Measurements from ENCODE around the gene GPC2. TPM values are rescaled to one million over a fixed set of nuclear protein-coding genes. Genes with fewer than 3 reads are reported as not detected.
"Not testable (repeated sequence)": the region's sequence is repeated elsewhere in the genome, so short reads cannot be mapped to it uniquely, and the experiment has no call there.

GPC2 gene
- total RNA-seq, 2 experiments from 2014 or later: 2.3 to 2.8 TPM

GRCh38 chr7:100211342-100211780 lies 34.2 kb upstream of the GPC2 start:
- CTCF ChIA-PET: interaction anchor here (1.0 to 3.9 kb wide), 4 partner anchors 21 to 79 kb away, joined by 3 to 16 read pairs (median 5); no protein-coding TSS in a partner anchor
- POLR2A ChIA-PET: interaction anchor here (0.6 to 1.2 kb wide), 3 partner anchors 9 to 289 kb away, joined by 3 to 4 read pairs (median 4); partner anchors contain the start of gene PVRIG

- CTCF ChIA-PET: interaction anchor here (1.0 to 3.9 kb wide), 5 partner anchors 21 to 78 kb away, joined by 3 to 16 read pairs (median 4); no protein-coding TSS in a partner anchor
- POLR2A ChIA-PET: interaction anchor here (0.6 to 1.2 kb wide), 3 partner anchors 9 to 288 kb away, joined by 3 to 4 read pairs (median 4); partner anchors contain the start of gene PVRIG
Measured at GRCh38 chr7:100210805-100211204, 33.6 kb upstream of the GPC2 start.

- POLR2A ChIA-PET: interaction anchor here (0.5 to 1.2 kb wide), 2 partner anchors 12 to 139 kb away, joined by 3 read pairs; no protein-coding TSS in a partner anchor
- CTCF ChIA-PET: interaction anchor here (1.1 to 3.9 kb wide), 5 partner anchors 10 to 43 kb away, joined by 3 to 23 read pairs (median 6); partner anchors contain the start of gene PVRIG
Measured at GRCh38 chr7:100209493-100209892, 32.3 kb upstream of the GPC2 start.

- POLR2A ChIA-PET: interaction anchor here (1.2 kb wide), 1 partner anchor 12 kb away, joined by 3 read pairs; no protein-coding TSS in a partner anchor
- CTCF ChIA-PET: interaction anchor here (1.0 to 3.9 kb wide), 5 partner anchors 11 to 76 kb away, joined by 3 to 23 read pairs (median 6); partner anchors contain the start of gene PVRIG
Measured at GRCh38 chr7:100208911-100209408, 31.8 kb upstream of the GPC2 start.

- ChIA-PET POLR2A (no interaction called here), CTCF (no interaction called here)
Measured at GRCh38 chr7:100204454-100204853, 27.3 kb upstream of the GPC2 start.

GRCh38 chr7:100200693-100201092 lies 23.5 kb upstream of the GPC2 start:
- CTCF ChIA-PET: interaction anchor here (0.6 to 1.5 kb wide), 3 partner anchors 18 to 54 kb away, joined by 3 read pairs; no protein-coding TSS in a partner anchor
- POLR2A ChIA-PET: no interaction called here

- POLR2A ChIA-PET: no interaction called here
- CTCF ChIA-PET: interaction anchor here (0.7 kb wide), 2 partner anchors 34 to 184 kb away, joined by 3 to 4 read pairs; no protein-coding TSS in a partner anchor
Measured at GRCh38 chr7:100198266-100198665, 21.1 kb upstream of the GPC2 start.

- CTCF ChIA-PET, POLR2A ChIA-PET: not testable (repeated sequence)
Measured at GRCh38 chr7:100195901-100196322, 18.7 kb upstream of the GPC2 start.

- ChIA-PET POLR2A (no interaction called here), CTCF (interaction anchor here (1.0 kb wide), 1 partner anchor 9 kb away, joined by 3 read pairs; no protein-coding TSS in a partner anchor)
Measured at GRCh38 chr7:100195222-100195621, 18.0 kb upstream of the GPC2 start.

GRCh38 chr7:100192969-100193368 lies 15.8 kb upstream of the GPC2 start:
- ChIA-PET POLR2A (no interaction called here), CTCF (interaction anchor here (1.0 to 1.4 kb wide), 4 partner anchors 17 to 62 kb away, joined by 3 to 6 read pairs (median 3); no protein-coding TSS in a partner anchor)

- CTCF ChIA-PET: interaction anchor here (1.2 kb wide), 1 partner anchor 26 kb away, joined by 3 read pairs; no protein-coding TSS in a partner anchor
- POLR2A ChIA-PET: not testable (repeated sequence)
Measured at GRCh38 chr7:100192281-100192862, 15.2 kb upstream of the GPC2 start.

- POLR2A ChIA-PET: no interaction called here
- CTCF ChIA-PET: no interaction called here
Measured at GRCh38 chr7:100191775-100192174, 14.6 kb upstream of the GPC2 start.

- ChIA-PET CTCF (interaction anchor here (0.8 to 2.1 kb wide), 10 partner anchors 9 to 88 kb away, joined by 3 to 16 read pairs (median 6); partner anchors contain the start of gene AP4M1), POLR2A (interaction anchor here (1.0 kb wide), 1 partner anchor 30 kb away, joined by 3 read pairs; the partner anchor contains the start of gene PVRIG)
Measured at GRCh38 chr7:100190048-100190711, 13.0 kb upstream of the GPC2 start.

GRCh38 chr7:100189061-100189460 lies 11.9 kb upstream of the GPC2 start:
- CTCF ChIA-PET: interaction anchor here (1.2 to 2.1 kb wide), 5 partner anchors 13 to 87 kb away, joined by 3 to 16 read pairs (median 4); partner anchors contain the start of gene AP4M1
- POLR2A ChIA-PET: no interaction called here

GRCh38 chr7:100185726-100186125 lies 8.5 kb upstream of the GPC2 start:
- ChIA-PET CTCF (interaction anchor here (0.9 to 1.4 kb wide), 4 partner anchors 9 to 223 kb away, joined by 3 to 4 read pairs (median 3); no protein-coding TSS in a partner anchor), POLR2A (interaction anchor here (0.7 kb wide), 1 partner anchor 762 kb away, joined by 4 read pairs; no protein-coding TSS in a partner anchor)

GRCh38 chr7:100183090-100183489 lies 5.9 kb upstream of the GPC2 start:
- CTCF ChIA-PET: interaction anchor here (0.6 to 1.0 kb wide), 2 partner anchors 17 to 51 kb away, joined by 3 read pairs; no protein-coding TSS in a partner anchor
- POLR2A ChIA-PET: not testable (repeated sequence)

- POLR2A ChIA-PET: not testable (repeated sequence)
Measured at GRCh38 chr7:100182616-100183015, 5.4 kb upstream of the GPC2 start.

GRCh38 chr7:100180084-100180483 lies 2.9 kb upstream of the GPC2 start:
- POLR2A ChIA-PET: interaction anchor here (0.6 kb wide), 1 partner anchor 53 kb away, joined by 4 read pairs; the partner anchor contains the start of gene MBLAC1
- CTCF ChIA-PET: interaction anchor here (1.2 to 2.2 kb wide), 2 partner anchors 10 to 14 kb away, joined by 3 to 7 read pairs; no protein-coding TSS in a partner anchor

More at GRCh38 chr7:100182616-100183015, 5.4 kb upstream of the GPC2 start:
- CTCF ChIA-PET: interaction anchor here (0.6 to 1.0 kb wide), 2 partner anchors 18 to 50 kb away, joined by 3 read pairs; no protein-coding TSS in a partner anchor

Measured in activated CD8-positive, alpha-beta memory T cell treated with anti-CD3 and anti-CD28 coated beads for 36 hours (primary cell).